CD4-positive, alpha-beta T cell treated with Interleukin-6 for 4 hours (primary cell): ENCODE results near the gene ARRDC4.

Experiments
- DNase-seq: peaks from one replicate; pipeline ENCODE4 v3.0.0-alpha.2; 2020; ENCODE audit warnings: mixed read lengths

ARRDC4 gene

DNA sequence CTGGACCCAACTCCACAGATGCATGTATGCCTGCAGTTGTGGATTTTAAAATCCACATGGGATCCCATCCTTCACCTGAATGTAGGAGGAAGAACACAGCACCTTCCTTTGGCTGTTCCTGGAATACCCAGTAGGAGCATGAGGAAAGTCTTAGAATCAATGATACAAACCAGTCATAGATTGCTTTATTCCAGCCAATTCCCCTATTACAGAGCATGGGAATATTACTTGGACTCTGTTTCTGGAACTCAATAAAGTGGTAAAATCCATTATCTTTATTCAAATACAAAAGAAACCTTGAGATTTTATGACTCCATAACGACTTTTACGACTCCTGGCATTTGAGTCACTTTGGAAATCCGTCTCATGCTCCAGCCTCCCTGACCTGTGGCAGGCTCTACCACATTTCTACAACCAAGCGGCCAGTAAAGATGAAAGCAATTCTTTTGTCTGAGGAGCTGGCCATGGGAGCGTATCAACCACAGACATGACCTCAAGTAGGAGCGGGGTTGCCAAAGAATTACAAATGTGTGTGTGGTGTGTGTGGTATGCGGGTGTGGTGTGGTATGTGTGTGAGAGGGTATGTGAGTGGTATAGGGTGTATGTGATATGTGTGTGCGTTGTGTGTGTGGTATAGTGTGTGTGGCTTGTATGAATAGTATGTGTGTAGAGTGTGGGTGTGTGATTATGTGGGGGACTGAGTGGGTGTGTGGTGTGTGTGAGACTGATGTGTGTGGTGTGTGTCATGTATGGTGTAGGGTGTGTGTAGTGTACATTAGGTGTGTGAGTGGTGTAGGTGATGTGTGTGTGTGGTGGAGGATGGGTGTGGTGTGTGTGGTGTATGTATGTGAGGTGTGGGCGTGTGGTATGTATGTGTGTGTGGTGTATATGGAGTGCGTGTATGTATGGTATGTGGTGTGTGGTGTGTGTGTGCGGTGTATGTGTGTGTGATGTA lies 40.0 kb downstream of the ARRDC4 start:
- no peak for DNase-seq

DNA sequence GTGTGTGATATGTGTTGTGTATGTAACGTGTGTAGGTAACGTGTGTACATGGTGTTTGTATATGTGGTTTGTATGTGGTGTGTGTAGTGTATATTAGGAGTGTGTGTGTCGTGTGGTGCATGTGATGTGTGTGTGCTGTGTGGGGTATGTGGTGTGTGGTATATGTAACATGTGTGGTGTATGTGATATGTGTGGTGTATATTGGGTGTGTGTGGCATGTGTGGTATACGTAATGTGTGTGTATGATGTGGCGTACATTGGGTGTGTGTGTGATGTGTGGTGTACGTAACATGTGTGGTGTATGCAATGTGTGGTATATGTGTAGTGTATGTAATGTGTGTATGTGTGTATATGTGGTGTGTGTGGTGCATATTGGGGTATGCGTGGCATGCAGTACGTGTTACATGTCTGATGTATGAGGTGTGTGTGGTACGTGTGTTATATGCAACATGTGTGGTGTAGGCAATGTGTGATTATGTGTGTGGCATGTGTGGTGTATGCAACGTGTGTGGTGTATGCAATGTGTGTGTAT lies 41.2 kb downstream of the ARRDC4 start:
- no peak for DNase-seq

DNA sequence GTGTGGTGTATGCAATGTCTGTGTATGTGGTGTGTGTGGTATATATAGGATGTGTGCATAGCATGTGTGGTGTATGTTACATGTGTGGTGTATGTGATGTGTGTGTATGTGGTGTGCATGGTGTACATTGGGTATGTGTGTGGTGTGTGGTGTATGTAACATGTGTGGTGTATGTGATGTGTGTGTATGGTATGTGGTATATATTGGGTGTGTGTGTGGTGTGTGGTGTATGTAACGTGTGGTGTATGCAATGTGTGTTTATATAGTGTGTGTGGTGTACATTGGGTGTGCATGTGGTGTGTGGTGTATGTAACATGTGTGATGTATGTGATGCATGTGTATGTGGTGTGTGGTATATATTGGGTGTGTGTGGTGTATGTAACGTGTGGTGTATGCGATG lies 41.9 kb downstream of the ARRDC4 start:
- DNase-seq = no peak

DNA sequence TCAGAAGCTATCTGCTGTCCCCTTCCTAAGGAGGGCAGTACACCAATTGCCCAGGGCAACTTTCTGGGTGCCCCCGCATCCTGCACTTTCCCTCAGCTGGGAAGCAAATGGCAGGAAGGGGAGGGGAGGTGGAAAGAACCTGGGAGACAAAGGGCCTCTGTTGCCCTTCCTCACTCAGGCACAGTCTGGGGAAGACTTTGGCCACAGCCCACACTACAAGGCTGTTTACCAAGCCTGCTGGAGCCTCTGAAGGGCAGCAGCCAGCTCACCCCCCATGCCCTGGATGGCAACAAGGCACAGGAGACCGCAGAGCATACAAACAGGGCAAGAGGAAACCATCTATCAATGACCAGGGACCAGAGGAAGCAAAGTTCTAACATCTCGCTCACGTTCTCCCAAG lies 42.4 kb downstream of the ARRDC4 start:
- DNase-seq = no peak

DNA sequence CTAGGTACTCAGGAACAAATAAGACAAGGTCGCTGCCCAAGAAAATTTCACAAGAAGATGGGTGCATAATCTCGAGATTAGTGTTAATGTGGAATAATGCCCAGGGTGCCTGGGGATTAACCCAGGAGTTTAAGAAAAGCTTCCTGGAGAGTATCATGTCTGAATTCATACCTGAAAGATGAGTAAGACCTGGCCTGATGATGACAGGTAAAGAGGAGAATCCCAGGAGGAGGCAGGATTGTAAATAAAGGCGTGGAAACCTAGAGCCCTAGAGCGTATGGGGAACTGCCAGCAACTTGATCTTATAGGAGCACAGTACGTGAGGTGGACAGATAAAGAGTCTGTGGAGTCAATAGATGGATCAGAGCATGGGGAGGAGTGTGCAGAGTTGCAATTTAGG lies 43.0 kb downstream of the ARRDC4 start:
- DNase-seq = no peak

DNA sequence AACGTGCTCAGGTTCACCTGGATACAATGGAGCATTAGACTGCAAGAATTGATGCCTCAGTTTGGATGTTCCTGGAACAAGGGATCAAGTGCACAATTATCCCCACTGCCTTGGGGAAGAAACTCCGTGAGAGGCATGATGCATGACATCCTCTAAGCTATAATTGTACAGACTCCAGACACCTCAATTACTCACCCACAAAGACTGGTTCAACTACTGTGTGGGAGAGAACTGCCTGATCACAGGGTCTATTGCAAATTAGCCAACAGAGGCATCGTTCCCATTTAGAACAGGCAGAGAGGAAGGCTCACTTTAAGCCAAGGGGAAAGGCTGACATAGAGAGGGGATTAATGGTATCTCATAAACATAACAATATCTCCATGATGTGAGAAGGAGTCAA lies 43.5 kb downstream of the ARRDC4 start:
- no peak for DNase-seq

DNA sequence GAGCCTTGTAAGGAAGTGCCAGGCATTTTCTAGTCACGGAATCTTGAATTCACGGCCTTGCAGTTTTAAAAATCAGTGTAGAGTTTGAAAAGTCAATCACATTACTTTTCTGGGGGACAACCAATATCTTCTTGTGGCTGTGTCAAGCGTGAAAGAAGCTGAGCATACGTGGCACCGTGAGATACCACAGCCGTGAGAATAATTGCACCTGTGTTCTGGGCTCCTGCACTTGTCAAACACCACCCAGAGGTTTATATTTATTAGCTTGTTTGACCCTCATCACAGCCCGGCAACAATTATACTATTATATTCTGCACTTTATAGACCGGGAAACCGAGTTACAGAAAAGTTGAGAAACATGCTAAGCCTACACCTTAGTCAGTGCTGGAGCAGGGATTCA lies 45.2 kb downstream of the ARRDC4 start:
- no peak for DNase-seq

DNA sequence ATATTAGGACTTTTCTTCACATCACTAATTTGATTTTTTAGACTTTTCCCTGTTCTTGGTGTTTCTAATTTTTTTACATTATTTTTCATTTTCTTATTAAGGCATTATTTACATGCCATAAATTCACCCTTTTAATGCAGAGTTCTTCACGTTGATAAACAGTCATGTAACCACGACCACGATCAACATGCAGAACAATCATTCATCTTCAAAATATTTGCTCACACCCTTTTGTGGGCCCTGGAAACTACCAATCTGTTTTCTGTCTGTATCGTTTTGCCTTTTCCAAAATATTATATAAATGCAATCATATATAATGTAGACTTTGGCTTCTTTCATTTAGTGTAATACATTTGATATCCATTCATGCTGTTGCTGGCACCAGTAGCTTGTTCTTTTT lies 48.7 kb downstream of the ARRDC4 start:
- no peak for DNase-seq

DNA sequence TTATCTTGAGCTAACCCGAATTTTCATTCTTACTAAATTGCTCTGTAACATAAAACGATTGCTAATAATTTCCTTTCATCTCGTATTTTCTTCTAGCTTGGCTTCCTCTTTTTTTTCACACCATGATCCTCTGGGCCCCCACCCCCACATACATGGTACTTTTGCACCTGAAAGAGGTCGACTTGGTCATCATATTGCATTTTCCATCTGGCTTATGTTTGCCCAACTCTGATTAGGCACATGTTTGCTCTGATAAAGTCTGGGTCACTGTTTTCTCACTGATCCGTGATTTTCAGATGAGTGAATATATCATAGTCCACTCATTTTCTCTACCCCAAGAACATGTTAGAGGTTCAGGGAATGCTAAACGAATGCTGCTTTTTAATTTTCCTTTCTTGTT lies 49.5 kb downstream of the ARRDC4 start:
- no peak for DNase-seq

DNA sequence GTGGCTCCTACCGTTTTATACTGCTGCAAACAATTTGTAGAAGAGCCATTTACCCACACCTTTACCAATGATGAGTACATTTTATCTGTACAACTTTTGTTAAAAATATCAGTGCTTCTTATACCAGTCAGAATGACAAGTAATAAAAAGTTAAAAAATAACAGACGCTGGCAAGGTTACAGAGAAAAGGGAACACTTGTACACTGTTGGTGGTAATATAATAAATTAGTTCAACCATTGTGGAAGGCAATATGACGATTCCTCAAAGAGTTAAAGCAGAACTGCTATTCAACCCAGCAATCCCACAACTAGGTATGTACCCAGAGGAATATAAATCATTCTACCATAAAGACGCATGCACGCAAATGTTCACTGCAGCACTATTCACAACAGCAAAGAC lies 51.9 kb downstream of the ARRDC4 start:
- DNase-seq = no peak

DNA sequence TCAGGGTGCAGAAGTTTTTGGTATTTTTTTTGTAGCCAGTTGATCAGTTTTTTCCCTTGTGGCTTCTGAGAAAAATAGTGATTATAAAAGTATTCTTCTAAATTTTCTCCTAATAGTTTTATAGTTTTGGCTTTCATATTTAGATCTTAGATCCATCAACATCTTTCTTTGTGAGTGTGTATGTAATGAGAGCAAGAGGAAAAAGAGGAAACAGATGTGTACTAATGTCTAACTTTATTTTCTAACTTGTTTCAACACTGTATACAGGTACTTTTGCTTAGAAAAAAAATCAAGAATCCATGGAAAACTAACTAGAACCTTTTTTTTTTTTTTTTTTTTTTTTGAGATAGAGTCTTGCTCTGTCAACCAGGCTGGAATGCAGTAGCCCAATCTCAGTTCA lies 53.1 kb downstream of the ARRDC4 start:
- no peak for DNase-seq

DNA sequence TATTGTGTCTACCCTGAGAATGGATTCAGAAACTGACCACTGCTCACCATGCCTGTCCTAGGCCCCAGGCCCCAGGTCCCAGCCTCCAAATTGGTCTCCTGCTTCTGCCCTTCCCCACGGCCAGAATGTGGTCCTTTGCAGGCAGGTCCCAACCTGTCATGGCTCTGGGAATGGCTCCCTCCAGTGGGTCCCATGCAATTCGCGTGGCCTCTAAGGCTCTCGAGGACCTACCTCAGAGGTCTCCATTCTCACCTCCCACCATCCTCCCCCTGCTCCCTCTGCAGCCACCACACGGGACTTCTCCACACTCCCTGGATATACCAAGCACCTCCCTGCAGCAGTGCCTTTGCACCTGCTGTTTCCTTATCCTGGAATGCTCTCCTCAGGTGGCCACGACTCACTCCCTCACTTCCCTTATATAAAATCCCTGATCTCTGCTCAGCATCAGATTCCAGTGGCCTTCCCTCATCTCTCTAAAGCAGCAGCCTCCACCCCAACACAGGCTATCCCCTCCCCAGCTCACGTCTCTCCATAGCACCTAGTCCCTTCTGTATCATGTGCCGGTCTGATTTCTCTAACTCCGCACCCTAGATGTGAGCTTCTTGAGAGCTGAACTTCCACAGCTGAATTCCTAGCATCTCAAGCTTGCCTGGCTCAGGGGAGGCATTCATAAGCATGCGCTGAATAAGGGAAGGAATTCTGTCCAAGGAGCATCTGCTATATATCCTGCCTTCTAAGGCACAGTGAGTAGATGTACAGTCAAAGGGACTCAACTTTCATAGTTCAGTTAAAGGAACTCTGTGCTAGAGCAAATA lies 56.9 kb downstream of the ARRDC4 start:
- DNase-seq = no peak

DNA sequence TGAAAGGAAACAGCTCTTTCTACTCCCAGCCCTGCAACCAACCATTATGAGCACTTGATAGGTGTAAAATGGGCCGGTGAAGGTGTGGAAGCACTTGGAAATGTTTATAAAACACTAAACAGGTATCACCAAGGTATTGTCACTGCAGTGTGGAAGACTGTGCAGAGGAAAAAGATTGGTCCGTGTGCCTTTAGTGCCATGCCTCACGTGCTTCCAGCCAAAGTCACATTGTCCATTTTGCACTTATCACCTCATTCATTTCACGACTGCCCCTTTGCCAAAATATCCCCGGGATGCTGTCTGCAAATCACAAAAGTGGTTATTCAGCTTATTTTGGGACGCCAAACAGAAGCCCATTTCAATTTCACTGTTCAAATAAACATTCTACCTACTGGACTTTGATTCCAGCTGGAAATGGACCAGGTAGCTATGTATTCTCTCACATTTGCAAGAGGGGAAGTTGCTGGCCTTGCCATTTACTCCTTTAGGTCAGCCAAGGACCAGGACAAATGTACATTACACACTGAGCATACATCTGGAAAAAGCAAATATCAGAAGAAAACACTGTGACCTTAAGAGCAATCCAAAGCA lies 58.4 kb downstream of the ARRDC4 start:
- DNase-seq = no peak
